HEK293 (cell line): Measurements from ENCODE around the gene SIAH2.

Experiments used
- CTCF ChIP-seq: fragments of 450-650 bp; formaldehyde crosslinking; IDR thresholded peaks from 2 replicates; pipeline ENCODE4 v1.5.1; 2016; ENCODE audit warnings: missing biosample characterization, missing genetic modification characterization
- ELK4 ChIP-seq: IDR thresholded peaks from 2 replicates; pipeline ENCODE4 v1.6.1; 2011; ENCODE audit warnings: mild to moderate bottlenecking, low read depth, low read length, borderline replicate concordance
- GLI4 ChIP-seq: fragments of 450-650 bp; formaldehyde crosslinking; IDR thresholded peaks from 2 replicates; pipeline ENCODE4 v1.5.1; 2016; ENCODE audit warnings: missing biosample characterization, missing genetic modification characterization
- KLF10 ChIP-seq: fragments of 450-650 bp; IDR thresholded peaks from 2 replicates; pipeline ENCODE4 v1.5.1; 2018; ENCODE audit warnings: missing biosample characterization, mild to moderate bottlenecking, missing genetic modification characterization
- KLF16 ChIP-seq: fragments of 450-650 bp; formaldehyde crosslinking; IDR thresholded peaks from 2 replicates; pipeline ENCODE4 v1.5.1; 2017; ENCODE audit warnings: missing biosample characterization, missing genetic modification characterization
- PBX3 ChIP-seq: sonication (generic); formaldehyde crosslinking; IDR thresholded peaks from 2 replicates; pipeline ENCODE4 v1.8.1; 2022; ENCODE audit warnings: mild to moderate bottlenecking, moderate library complexity, missing genetic modification reagents
- REST ChIP-seq: fragments of 450-650 bp; formaldehyde crosslinking; IDR thresholded peaks from 2 replicates; pipeline ENCODE4 v1.5.1; 2016; ENCODE audit warnings: missing biosample characterization, missing genetic modification characterization
- SP2 ChIP-seq: fragments of 450-650 bp; formaldehyde crosslinking; IDR thresholded peaks from 2 replicates; pipeline ENCODE4 v1.5.1; 2016; ENCODE audit warnings: missing biosample characterization, missing genetic modification characterization
- ZBTB1 ChIP-seq: fragments of 450-650 bp; formaldehyde crosslinking; IDR thresholded peaks from 2 replicates; pipeline ENCODE4 v1.5.1; 2016; ENCODE audit warnings: missing biosample characterization, missing genetic modification characterization
- ZBTB10 ChIP-seq: fragments of 450-650 bp; formaldehyde crosslinking; IDR thresholded peaks from 2 replicates; pipeline ENCODE4 v1.5.1; 2016; ENCODE audit warnings: missing biosample characterization, missing genetic modification characterization
- ZBTB44 ChIP-seq: fragments of 450-650 bp; IDR thresholded peaks from 2 replicates; pipeline ENCODE4 v1.5.1; 2018; ENCODE audit warnings: missing biosample characterization, mild to moderate bottlenecking, missing genetic modification characterization
- ZNF121 ChIP-seq: fragments of 450-650 bp; formaldehyde crosslinking; IDR thresholded peaks from 2 replicates; pipeline ENCODE4 v1.5.1; 2016; ENCODE audit warnings: missing biosample characterization, missing genetic modification characterization
- ZNF394 ChIP-seq: fragments of 450-650 bp; formaldehyde crosslinking; IDR thresholded peaks from 2 replicates; pipeline ENCODE4 v1.5.1; 2016; ENCODE audit warnings: missing biosample characterization, missing genetic modification characterization, mild to moderate bottlenecking, moderate library complexity, borderline replicate concordance

- TF ChIP-seq ZNF121 (tag by site-specific recombination): no peak
- TF ChIP-seq ZBTB1: no peak
- TF ChIP-seq ZNF394 (tag by site-specific recombination): no peak
- no peak for TF ChIP-seq CTCF (tag by site-specific recombination)
- no peak for TF ChIP-seq KLF10 (tag by site-specific recombination)
- TF ChIP-seq ZBTB10 (tag by site-specific recombination): no peak
- no peak for TF ChIP-seq ELK4
- no peak for TF ChIP-seq PBX3 (CRISPR knock-in tag)
- TF ChIP-seq GLI4 (tag by site-specific recombination): no peak
- TF ChIP-seq ZBTB44 (tag by site-specific recombination): no peak
- TF ChIP-seq SP2 (tag by site-specific recombination): no peak
- no peak for TF ChIP-seq KLF16 (tag by site-specific recombination)
- no peak for TF ChIP-seq REST (tag by site-specific recombination)
These were observed 3.8 kb upstream of the SIAH2 start for GRCh38 chr3:150766742-150767141.
